PC-9 (cell line): ENCODE measurements around the gene TNNI3K. TPM values are rescaled to one million over a fixed set of nuclear protein-coding genes. Genes with fewer than 3 reads are reported as not detected.

ENCODE experiments used
- BruUV-seq: library from RNA; stranded (reverse); fragments of 400-500 nt; replicated peaks from 2 replicates; lab custom pipeline; 2021; lab: Mats Ljungman, UMichigan
- CTCF ChIA-PET: fragments of 300-600 bp; sonication (Branson Sonifier 250); formaldehyde crosslinking; loops from one replicate; lab custom pipeline; 2022; ENCODE audit warnings: antibody characterized with exemption; lab: Charles Lee
- POLR2A ChIA-PET: fragments of 300-600 bp; sonication (Branson Sonifier 250); formaldehyde crosslinking; loops from one replicate; lab custom pipeline; 2022; ENCODE audit warnings: antibody characterized with exemption; ENCODE audit not compliant: unreplicated experiment; lab: Charles Lee
- DNase-seq, 2 experiments: peaks; one replicate each; pipeline versions ENCODE4 v3.0.0 to v3.0.0-alpha.2; 2015 to 2022; ENCODE audit warnings: mixed read lengths in 1 of 2
- H2AFZ ChIP-seq: fragments of 200-600 bp; sonication (generic); 2 replicates; pipeline ENCODE4 v1.8.1; 2017; ENCODE audit warnings: antibody characterized with exemption
- H3F3A ChIP-seq: fragments of 200-600 bp; sonication (generic); 2 replicates; pipeline ENCODE4 v1.8.1; 2017; ENCODE audit warnings: antibody characterized with exemption, mild to moderate bottlenecking, low read depth; ENCODE audit not compliant: insufficient read depth
- H3K27ac ChIP-seq: fragments of 200-600 bp; sonication (generic); 2 replicates; pipeline ENCODE4 v1.6.1; 2016; ENCODE audit warnings: mixed run types
- H3K27me3 ChIP-seq: fragments of 200-600 bp; sonication (generic); 2 replicates; pipeline ENCODE4 v1.6.1; 2016; ENCODE audit warnings: low read depth, mixed run types; ENCODE audit not compliant: insufficient read depth
- H3K36me3 ChIP-seq: fragments of 200-600 bp; sonication (generic); 2 replicates; pipeline ENCODE4 v1.6.1; 2016; ENCODE audit warnings: low read depth, mixed run types
- H3K4me1 ChIP-seq: fragments of 200-600 bp; sonication (generic); replicated peaks from 2 replicates; pipeline ENCODE4 v1.6.1; 2016; ENCODE audit warnings: mixed run types; ENCODE audit not compliant: insufficient read depth
- H3K4me2 ChIP-seq: fragments of 200-600 bp; sonication (generic); 2 replicates; pipeline ENCODE4 v1.6.1; 2017; ENCODE audit warnings: mixed run types
- H3K4me3 ChIP-seq: fragments of 200-600 bp; sonication (generic); 2 replicates; pipeline ENCODE4 v1.6.1; 2016; ENCODE audit warnings: mixed run types
- H3K79me2 ChIP-seq: fragments of 200-600 bp; sonication (generic); 2 replicates; pipeline ENCODE4 v1.6.1; 2017; ENCODE audit warnings: low read depth, mixed run types
- H3K9me2 ChIP-seq: fragments of 200-600 bp; sonication (generic); 2 replicates; pipeline ENCODE4 v1.8.1; 2017; ENCODE audit warnings: mild to moderate bottlenecking; ENCODE audit not compliant: insufficient read depth
- H3K9me3 ChIP-seq: fragments of 200-600 bp; sonication (generic); 2 replicates; pipeline ENCODE4 v1.8.1; 2016; ENCODE audit warnings: low read depth; ENCODE audit not compliant: insufficient read depth
- H4K20me1 ChIP-seq: fragments of 200-600 bp; sonication (generic); 2 replicates; pipeline ENCODE4 v1.8.1; 2017; ENCODE audit not compliant: insufficient read depth
- EZH2 ChIP-seq: fragments of 200-600 bp; sonication (generic); IDR thresholded peaks from 2 replicates; pipeline ENCODE4 v1.8.0; 2017; ENCODE audit warnings: antibody characterized with exemption, low read depth
- intact Hi-C: fragments of 100-400 bp; cut with micrococcal nuclease; formaldehyde crosslinking; loops from one replicate; pipeline ENCODE4 v1.10.0; 2022; ENCODE audit not compliant: unreplicated experiment
- total RNA-seq: library from RNA; stranded (reverse); gene quantifications from 2 replicates; pipeline ENCODE4 v1.2.3, GENCODE V29; 2021
- TF ChIP-seq, protein P1 (sequence below): fragments of 200-600 bp; sonication (generic); conservative IDR thresholded peaks from 2 replicates; pipeline ENCODE4 v1.6.1; 2017; ENCODE audit warnings: mixed run types, antibody characterized with exemption, mild to moderate bottlenecking, moderate library complexity

The TNNI3K gene
- total RNA-seq, 1 experiment from 2014 or later = 1.4 TPM

- no peak for TF ChIP-seq EZH2
- TF ChIP-seq, protein P1, sequence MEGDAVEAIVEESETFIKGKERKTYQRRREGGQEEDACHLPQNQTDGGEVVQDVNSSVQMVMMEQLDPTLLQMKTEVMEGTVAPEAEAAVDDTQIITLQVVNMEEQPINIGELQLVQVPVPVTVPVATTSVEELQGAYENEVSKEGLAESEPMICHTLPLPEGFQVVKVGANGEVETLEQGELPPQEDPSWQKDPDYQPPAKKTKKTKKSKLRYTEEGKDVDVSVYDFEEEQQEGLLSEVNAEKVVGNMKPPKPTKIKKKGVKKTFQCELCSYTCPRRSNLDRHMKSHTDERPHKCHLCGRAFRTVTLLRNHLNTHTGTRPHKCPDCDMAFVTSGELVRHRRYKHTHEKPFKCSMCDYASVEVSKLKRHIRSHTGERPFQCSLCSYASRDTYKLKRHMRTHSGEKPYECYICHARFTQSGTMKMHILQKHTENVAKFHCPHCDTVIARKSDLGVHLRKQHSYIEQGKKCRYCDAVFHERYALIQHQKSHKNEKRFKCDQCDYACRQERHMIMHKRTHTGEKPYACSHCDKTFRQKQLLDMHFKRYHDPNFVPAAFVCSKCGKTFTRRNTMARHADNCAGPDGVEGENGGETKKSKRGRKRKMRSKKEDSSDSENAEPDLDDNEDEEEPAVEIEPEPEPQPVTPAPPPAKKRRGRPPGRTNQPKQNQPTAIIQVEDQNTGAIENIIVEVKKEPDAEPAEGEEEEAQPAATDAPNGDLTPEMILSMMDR = no peak
Measured at GRCh38 chr1:74333244-74333643, 98.1 kb downstream of the TNNI3K start.

DNA sequence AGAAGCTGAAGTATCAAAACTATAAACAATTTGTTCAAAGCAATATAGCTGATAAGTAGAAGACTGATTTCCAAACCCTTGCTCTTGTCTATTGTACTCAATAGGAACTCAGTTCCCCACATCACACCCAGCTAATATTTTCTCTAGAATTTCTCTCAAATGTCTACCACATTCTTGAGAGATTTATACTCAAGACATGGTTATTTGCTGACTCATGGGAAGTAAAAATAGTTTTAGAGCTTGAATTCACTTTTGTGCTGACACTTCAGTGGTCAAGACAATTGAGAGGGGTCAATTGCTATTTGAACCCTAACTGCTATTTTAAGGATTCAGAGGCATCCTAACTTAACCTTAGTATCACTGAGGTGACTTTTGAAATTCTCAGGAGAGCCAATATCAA lies 99.0 kb downstream of the TNNI3K start:
- H3K27ac ChIP-seq = no peak overlapping the region
- no peaks in the 10 kb centered on the region for H3K9me2 ChIP-seq
- H3K4me1 ChIP-seq = no peaks in the 10 kb centered on the region
- H3K4me2 ChIP-seq = no peak overlapping the region
- H3K9me3 ChIP-seq = no peaks in the 10 kb centered on the region
- no peak for DNase-seq
- H3K27me3 ChIP-seq = no peaks in the 10 kb centered on the region
- ChIA-PET CTCF (no interaction called here), POLR2A (no interaction called here)
- BruUV-seq = no TSS peak
- no peak for TF ChIP-seq EZH2
- TF ChIP-seq, protein P1 = no peak
- H3F3A ChIP-seq = no peaks in the 10 kb centered on the region
- intact Hi-C loops = no loop called here
- H3K79me2 ChIP-seq = no peaks in the 10 kb centered on the region
- H3K4me3 ChIP-seq = no peak overlapping the region
- no peaks in the 10 kb centered on the region for H3K36me3 ChIP-seq
- no peak overlapping the region for H2AFZ ChIP-seq
- no peaks in the 10 kb centered on the region for H4K20me1 ChIP-seq

More at GRCh38 chr1:74333244-74333643, 98.1 kb downstream of the TNNI3K start:
- Histone ChIP-seq H3K36me3 (no peaks in the 10 kb centered on the region), H3K79me2 (no peaks in the 10 kb centered on the region), H3K27me3 (no peaks in the 10 kb centered on the region), H2AFZ (no peak overlapping the region), H3K9me3 (no peaks in the 10 kb centered on the region), H3K4me3 (no peak overlapping the region), H4K20me1 (no peaks in the 10 kb centered on the region), H3K9me2 (no peaks in the 10 kb centered on the region), H3K4me2 (no peak overlapping the region), H3F3A (no peaks in the 10 kb centered on the region), H3K27ac (no peak overlapping the region), H3K4me1 (no peaks in the 10 kb centered on the region)
- intact Hi-C loops = no loop called here
- ChIA-PET POLR2A (no interaction called here), CTCF (no interaction called here)
- BruUV-seq = no TSS peak
- no peak for DNase-seq

- no TSS peak for BruUV-seq
- H3K9me2 ChIP-seq = no peaks in the 10 kb centered on the region
- no peak overlapping the region for H2AFZ ChIP-seq
- intact Hi-C loops = no loop called here
- H3K79me2 ChIP-seq = no peaks in the 10 kb centered on the region
- no peak overlapping the region for H3K4me2 ChIP-seq
- no peaks in the 10 kb centered on the region for H3K36me3 ChIP-seq
- no peaks in the 10 kb centered on the region for H3K4me1 ChIP-seq
- H4K20me1 ChIP-seq = no peaks in the 10 kb centered on the region
- H3K27ac ChIP-seq = no peak overlapping the region
- H3K27me3 ChIP-seq = no peaks in the 10 kb centered on the region
- no peak for DNase-seq
- ChIA-PET CTCF (no interaction called here), POLR2A (no interaction called here)
- H3F3A ChIP-seq = no peaks in the 10 kb centered on the region
- TF ChIP-seq EZH2 = no peak
- TF ChIP-seq, protein P1 = no peak
- H3K4me3 ChIP-seq = no peak overlapping the region
- H3K9me3 ChIP-seq = no peaks in the 10 kb centered on the region
Measured at GRCh38 chr1:74340656-74341055, 105.5 kb downstream of the TNNI3K start.
